OCI-LY7 (cell line): ENCODE results near the gene EPB41L4B.

Experiments
- CTCF ChIP-seq: fragments of 200-600 bp; sonication (generic); conservative IDR thresholded peaks from 2 replicates; pipeline ENCODE4 v1.5.1; 2014; ENCODE audit warnings: mild to moderate bottlenecking, antibody characterized with exemption, low read length, moderate library complexity, mixed read lengths
- EZH2phosphoT487 ChIP-seq: fragments of 200-600 bp; sonication (generic); IDR thresholded peaks from 2 replicates; pipeline ENCODE4 v1.6.1; 2018; ENCODE audit warnings: low read depth, borderline replicate concordance, mild to moderate bottlenecking, mixed run types, antibody characterized with exemption, low read length, moderate library complexity, mixed read lengths

DNA sequence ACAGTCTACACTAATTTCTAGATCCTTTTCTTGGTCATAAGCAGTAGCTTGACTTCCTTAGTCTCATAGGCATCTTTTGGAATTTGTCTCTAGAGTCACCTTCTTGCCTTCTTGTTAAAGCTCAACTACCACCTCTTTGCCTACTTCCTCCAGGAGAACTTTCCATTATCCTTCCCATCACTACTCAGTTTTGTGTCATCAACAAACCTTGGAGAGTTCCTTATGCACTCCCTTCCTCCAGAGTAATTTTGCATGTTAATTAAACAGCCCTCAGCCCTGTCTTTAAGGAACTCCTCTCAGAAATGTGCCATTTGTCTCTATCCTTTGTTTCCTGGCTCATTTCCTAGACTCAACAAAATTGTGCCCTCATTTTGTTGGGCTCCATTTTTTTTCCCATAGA is 4.2 kb upstream of the EPB41L4B start:
- TF ChIP-seq CTCF (no peak), EZH2phosphoT487 (no peak)
